Right lobe of liver (tissue), 4 donors: Measurements from ENCODE around the gene FBXL17.

Experiments used
- POLR2A ChIP-seq: fragments of 450-650 bp; IDR thresholded peaks from one replicate; pipeline ENCODE4 v1.6.1; 2017; ENCODE audit warnings: antibody characterized with exemption, mild to moderate bottlenecking
- TF ChIP-seq, protein P1 (sequence below), 4 donors: fragments of 200-600 bp in 3 of 4; fragments of 450-650 bp in 1 of 4; IDR thresholded peaks; one replicate each; pipeline versions ENCODE4 v1.5.1 to v1.8.0; 2016 to 2022; ENCODE audit warnings: antibody characterized with exemption in 4 of 4, mild to moderate bottlenecking in 2 of 4
- donor health status: DM: no; HTN: no; CAD: no.
- donor health status: DM: no; HTN: no; CAD: no.
- donor health status: DM: no; HTN: yes; CAD: no.

DNA sequence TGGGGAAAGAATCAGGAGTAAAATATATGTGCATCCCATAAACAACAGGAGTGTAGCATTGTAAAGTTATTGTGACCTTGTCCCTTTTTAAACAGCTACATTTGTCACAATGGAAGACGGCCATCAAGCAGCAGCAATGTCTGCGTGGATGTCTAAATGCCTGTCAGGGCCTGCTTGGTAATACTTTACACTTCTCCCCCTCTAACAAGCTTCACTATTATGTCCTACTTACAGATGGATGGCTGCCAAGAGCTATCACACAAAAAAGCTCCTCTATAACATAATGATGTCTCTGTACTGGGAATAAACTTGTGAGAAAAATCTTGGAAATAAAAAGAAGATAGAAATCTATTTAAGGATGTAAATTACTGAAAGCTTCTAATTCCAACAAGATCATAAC is 213.0 kb downstream of the FBXL17 start:
- no peak for TF ChIP-seq POLR2A
- TF ChIP-seq, protein P1, sequence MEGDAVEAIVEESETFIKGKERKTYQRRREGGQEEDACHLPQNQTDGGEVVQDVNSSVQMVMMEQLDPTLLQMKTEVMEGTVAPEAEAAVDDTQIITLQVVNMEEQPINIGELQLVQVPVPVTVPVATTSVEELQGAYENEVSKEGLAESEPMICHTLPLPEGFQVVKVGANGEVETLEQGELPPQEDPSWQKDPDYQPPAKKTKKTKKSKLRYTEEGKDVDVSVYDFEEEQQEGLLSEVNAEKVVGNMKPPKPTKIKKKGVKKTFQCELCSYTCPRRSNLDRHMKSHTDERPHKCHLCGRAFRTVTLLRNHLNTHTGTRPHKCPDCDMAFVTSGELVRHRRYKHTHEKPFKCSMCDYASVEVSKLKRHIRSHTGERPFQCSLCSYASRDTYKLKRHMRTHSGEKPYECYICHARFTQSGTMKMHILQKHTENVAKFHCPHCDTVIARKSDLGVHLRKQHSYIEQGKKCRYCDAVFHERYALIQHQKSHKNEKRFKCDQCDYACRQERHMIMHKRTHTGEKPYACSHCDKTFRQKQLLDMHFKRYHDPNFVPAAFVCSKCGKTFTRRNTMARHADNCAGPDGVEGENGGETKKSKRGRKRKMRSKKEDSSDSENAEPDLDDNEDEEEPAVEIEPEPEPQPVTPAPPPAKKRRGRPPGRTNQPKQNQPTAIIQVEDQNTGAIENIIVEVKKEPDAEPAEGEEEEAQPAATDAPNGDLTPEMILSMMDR (IDR thresholded peaks at IDR 0.05), result no peak
